Naive thymus-derived CD4-positive, alpha-beta T cell (primary cell): Measurements from ENCODE around the gene PEAK3. TPM values are rescaled to one million over a fixed set of nuclear protein-coding genes. Genes with fewer than 3 reads are reported as not detected.

Experiments
- ATAC-seq: fragments of 150-1000 bp; cut with Tn5 transposase; 2 replicates; pipeline ENCODE4 v1.10.0; 2021; ENCODE audit warnings: mild to moderate bottlenecking, moderate library complexity
- CTCF ChIA-PET: fragments of 350-600 bp; sonication (Branson Sonifier 250); formaldehyde crosslinking; loops from one replicate; lab custom pipeline; 2021; ENCODE audit warnings: antibody characterized with exemption; lab: Charles Lee
- POLR2A ChIA-PET: fragments of 350-600 bp; sonication (Branson Sonifier 250); formaldehyde crosslinking; loops from one replicate; lab custom pipeline; 2021; ENCODE audit warnings: antibody characterized with exemption, inconsistent platforms; lab: Charles Lee
- DNase-seq, 9 donors: peaks; one replicate each; pipeline versions ENCODE4 v3.0.0 to v3.0.0-alpha.2; 2020 to 2022; ENCODE audit warnings: mixed read lengths in 1 of 9
- H3K27ac ChIP-seq: one replicate; pipeline ENCODE4 v1.7.0; 2013; ENCODE audit warnings: mild to moderate bottlenecking, low read depth, low read length, moderate library complexity
- H3K27me3 ChIP-seq, 2 donors: one replicate each; pipeline ENCODE4 v1.7.0; 2013; ENCODE audit warnings: low read length in 2 of 2, mild to moderate bottlenecking in 2 of 2, moderate library complexity in 2 of 2; ENCODE audit not compliant: control insufficient read depth in 2 of 2, insufficient read depth in 2 of 2
- H3K36me3 ChIP-seq, 3 experiments: 1 replicate in 2 of 3; 2 replicates in 1 of 3; pipeline ENCODE4 v1.7.0; 2013; ENCODE audit warnings: low read length in 3 of 3, mild to moderate bottlenecking in 3 of 3, moderate library complexity in 1 of 3; ENCODE audit not compliant: insufficient read depth in 3 of 3, control insufficient read depth in 2 of 3
- H3K4me1 ChIP-seq, 2 donors: one replicate each; pipeline ENCODE4 v1.7.0; 2013; ENCODE audit warnings: low read length in 2 of 2, mild to moderate bottlenecking in 2 of 2, moderate library complexity in 1 of 2; ENCODE audit not compliant: control insufficient read depth in 2 of 2, insufficient read depth in 2 of 2
- H3K4me3 ChIP-seq: 2 replicates; pipeline ENCODE4 v1.7.0; 2013; ENCODE audit warnings: mild to moderate bottlenecking, low read length
- H3K9me3 ChIP-seq, 3 experiments: 1 replicate in 2 of 3; 2 replicates in 1 of 3; pipeline ENCODE4 v1.7.0; 2013; ENCODE audit warnings: low read length in 3 of 3; ENCODE audit not compliant: control insufficient read depth in 2 of 3
- H3K27ac Mint-ChIP-seq, 9 donors: one replicate each; pipeline ENCODE4 v1.8.0; 2020 to 2022; ENCODE audit warnings: mixed read lengths in 9 of 9, mild to moderate bottlenecking in 8 of 9, moderate library complexity in 5 of 9, inconsistent platforms in 2 of 9
- H3K27me3 Mint-ChIP-seq, 5 donors: one replicate each; pipeline ENCODE4 v1.8.0; 2021 to 2022; ENCODE audit warnings: mixed read lengths in 5 of 5, mild to moderate bottlenecking in 1 of 5
- H3K36me3 Mint-ChIP-seq, 5 donors: one replicate each; pipeline ENCODE4 v1.8.0; 2020 to 2022; ENCODE audit warnings: mixed read lengths in 5 of 5, mild to moderate bottlenecking in 3 of 5, inconsistent platforms in 1 of 5
- H3K4me1 Mint-ChIP-seq, 7 donors: one replicate each; pipeline ENCODE4 v1.8.0; 2020 to 2022; ENCODE audit warnings: mixed read lengths in 7 of 7, mild to moderate bottlenecking in 3 of 7, inconsistent platforms in 1 of 7
- H3K4me3 Mint-ChIP-seq, 10 donors: one replicate each; pipeline ENCODE4 v1.8.0; 2020 to 2022; ENCODE audit warnings: mild to moderate bottlenecking in 10 of 10, mixed read lengths in 10 of 10, moderate library complexity in 6 of 10, inconsistent platforms in 2 of 10
- H3K9me3 Mint-ChIP-seq, 11 donors: one replicate each; pipeline ENCODE4 v1.8.0; 2020 to 2022; ENCODE audit warnings: mixed read lengths in 11 of 11, mild to moderate bottlenecking in 4 of 11, inconsistent platforms in 1 of 11, moderate library complexity in 1 of 11
- intact Hi-C, 2 donors: fragments of 100-400 bp; cut with micrococcal nuclease; formaldehyde crosslinking; loops; one replicate each; pipeline ENCODE4 v1.15.1; 2023
- polyA plus RNA-seq, 2 donors: library from polyadenylated mRNA; unstranded; fragments of 300-500 nt; fragmentation: Illumina TruSeq; gene quantifications; one replicate each; pipeline ENCODE4 v1.2.3, GENCODE V29; 2021
- total RNA-seq, 6 experiments: library from RNA in 5 of 6; stranded (reverse) in 5 of 6; gene quantifications; 1 replicate in 5 of 6; 2 replicates in 1 of 6; pipeline ENCODE4 v1.2.3 and lab custom pipeline; 2021 to 2026

Gene PEAK3
- total and polyA plus RNA-seq, 7 experiments from 2014 or later, result 0.14 to 3.9 (median 0.36) TPM; not detected in 1

GRCh38 chr19:2288338-2288817, 6.4 kb upstream of the PEAK3 start:
- POLR2A ChIA-PET, result interaction anchor here (0.7 to 2.7 kb wide), 13 partner anchors 10 to 695 kb away, joined by 3 to 18 read pairs (median 6); no protein-coding TSS in a partner anchor
- peaks cover 0 to 2% (median 0%) of the 10 kb centered on the region in 11 donors for H3K9me3 Mint-ChIP-seq
- Histone ChIP-seq H3K36me3 (no peaks in the 10 kb centered on the region), H3K27me3 (no peaks in the 10 kb centered on the region), H3K4me3 (no peak overlapping the region), H3K27ac (no peak overlapping the region), H3K4me1 (peaks cover 15 to 19% of the 10 kb centered on the region in 2 donors), H3K9me3 (no peaks in the 10 kb centered on the region)
- H3K4me3 Mint-ChIP-seq, result peak overlapping the region in 9 of 10 donors; percentile 69 to 96 (median 90)
- CTCF ChIA-PET, result interaction anchor here (0.7 to 3.1 kb wide), 6 partner anchors 9 to 45 kb away, joined by 3 to 15 read pairs (median 5); no protein-coding TSS in a partner anchor
- no peak for DNase-seq
- H3K36me3 Mint-ChIP-seq, result peaks cover 0 to 17% (median 0%) of the 10 kb centered on the region in 5 donors
- peaks cover 18 to 33% (median 22%) of the 10 kb centered on the region in 7 donors for H3K4me1 Mint-ChIP-seq
- peak overlapping the region; percentile 65 to 98 (median 91) for H3K27ac Mint-ChIP-seq
- no peaks in the 10 kb centered on the region for H3K27me3 Mint-ChIP-seq
- ATAC-seq, result no peak
- intact Hi-C loops, result loop anchor here (2.0 kb wide), 2 partner anchors 14 to 40 kb away; partner anchors contain the start of genes LSM7 (in 1 of the 2) and SPPL2B (in 1 of the 2)

GRCh38 chr19:2287585-2288337, 5.8 kb upstream of the PEAK3 start:
- peaks cover 18 to 34% (median 24%) of the 10 kb centered on the region in 7 donors for H3K4me1 Mint-ChIP-seq
- H3K4me3 Mint-ChIP-seq, result peak overlapping the region in 3 of 10 donors; percentile 25 to 89 (median 87)
- POLR2A ChIA-PET, result interaction anchor here (0.5 to 2.7 kb wide), 6 partner anchors 11 to 93 kb away, joined by 3 to 17 read pairs (median 4); no protein-coding TSS in a partner anchor
- no peaks in the 10 kb centered on the region for H3K27me3 Mint-ChIP-seq
- CTCF ChIA-PET, result interaction anchor here (1.4 to 3.1 kb wide), 2 partner anchors 14 to 15 kb away, joined by 5 to 15 read pairs; no protein-coding TSS in a partner anchor
- peaks cover 0 to 2% (median 0%) of the 10 kb centered on the region in 11 donors for H3K9me3 Mint-ChIP-seq
- ATAC-seq (no peak), DNase-seq (no peak)
- Histone ChIP-seq H3K4me3 (no peak overlapping the region), H3K9me3 (no peaks in the 10 kb centered on the region), H3K4me1 (peaks cover 15 to 19% of the 10 kb centered on the region in 2 donors), H3K27ac (no peak overlapping the region), H3K27me3 (no peaks in the 10 kb centered on the region), H3K36me3 (no peaks in the 10 kb centered on the region)
- intact Hi-C loops, result loop anchor here (2.0 kb wide), 2 partner anchors 13 to 41 kb away; partner anchors contain the start of genes LSM7 (in 1 of the 2) and SPPL2B (in 1 of the 2)
- H3K36me3 Mint-ChIP-seq, result peaks cover 0 to 14% (median 0%) of the 10 kb centered on the region in 5 donors
- H3K27ac Mint-ChIP-seq, result peak overlapping the region in 7 of 9 donors; percentile 14 to 96 (median 46)

- Histone ChIP-seq H3K27me3 (no peaks in the 10 kb centered on the region), H3K9me3 (no peaks in the 10 kb centered on the region), H3K4me3 (no peak overlapping the region), H3K36me3 (no peaks in the 10 kb centered on the region), H3K27ac (no peak overlapping the region), H3K4me1 (peaks cover 22 to 30% of the 10 kb centered on the region in 2 donors)
- ChIA-PET POLR2A (interaction anchor here (0.7 to 2.7 kb wide), 6 partner anchors 12 to 47 kb away, joined by 3 to 17 read pairs (median 4); no protein-coding TSS in a partner anchor), CTCF (interaction anchor here (0.6 to 3.1 kb wide), 2 partner anchors 12 to 754 kb away, joined by 3 to 15 read pairs; no protein-coding TSS in a partner anchor)
- DNase-seq (no peak), ATAC-seq (no peak)
- Mint-ChIP-seq H3K4me1 (peaks cover 19 to 39% (median 29%) of the 10 kb centered on the region in 7 donors), H3K27ac (peak overlapping the region in 2 of 9 donors; percentile 65 to 72), H3K36me3 (peaks cover 0 to 11% (median 0%) of the 10 kb centered on the region in 5 donors), H3K9me3 (peaks cover 0 to 2% (median 0%) of the 10 kb centered on the region in 11 donors), H3K27me3 (peaks cover 0 to 2% (median 0%) of the 10 kb centered on the region in 5 donors), H3K4me3 (no peak overlapping the region)
- intact Hi-C loops, result no loop called here
Measured at GRCh38 chr19:2286402-2287140, 4.6 kb upstream of the PEAK3 start.

- Mint-ChIP-seq H3K4me1 (peaks cover 10 to 25% (median 22%) of the 10 kb centered on the region in 7 donors), H3K9me3 (peaks cover 0 to 2% (median 0%) of the 10 kb centered on the region in 11 donors), H3K36me3 (peaks cover 0 to 2% (median 0%) of the 10 kb centered on the region in 5 donors), H3K27me3 (peaks cover 0 to 2% (median 0%) of the 10 kb centered on the region in 5 donors), H3K4me3 (no peak overlapping the region), H3K27ac (peak overlapping the region in 1 of 9 donors; percentile 43)
- no peak for ATAC-seq
- ChIA-PET POLR2A (interaction anchor here (0.7 to 1.3 kb wide), 2 partner anchors 24 to 119 kb away, joined by 3 to 4 read pairs; no protein-coding TSS in a partner anchor), CTCF (interaction anchor here (1.1 kb wide), 1 partner anchor 13 kb away, joined by 3 read pairs; no protein-coding TSS in a partner anchor)
- Histone ChIP-seq H3K4me1 (peaks cover 8 to 18% of the 10 kb centered on the region in 2 donors), H3K27me3 (no peaks in the 10 kb centered on the region), H3K36me3 (no peaks in the 10 kb centered on the region), H3K27ac (no peak overlapping the region), H3K9me3 (no peaks in the 10 kb centered on the region), H3K4me3 (no peak overlapping the region)
- no peak for DNase-seq
- intact Hi-C loops, result no loop called here
Measured at GRCh38 chr19:2283835-2284507, 2.0 kb upstream of the PEAK3 start.

- Histone ChIP-seq H3K4me1 (peaks cover 8 to 13% of the 10 kb centered on the region in 2 donors), H3K36me3 (no peaks in the 10 kb centered on the region), H3K9me3 (no peaks in the 10 kb centered on the region), H3K27ac (no peak overlapping the region), H3K4me3 (no peak overlapping the region), H3K27me3 (no peaks in the 10 kb centered on the region)
- peaks cover 5 to 16% (median 12%) of the 10 kb centered on the region in 7 donors for H3K4me1 Mint-ChIP-seq
- H3K27ac Mint-ChIP-seq, result peak overlapping the region in 5 of 9 donors; percentile 38 to 82 (median 43)
- peaks cover 0 to 2% (median 0%) of the 10 kb centered on the region in 11 donors for H3K9me3 Mint-ChIP-seq
- ChIA-PET POLR2A (interaction anchor here (0.6 to 2.1 kb wide), 7 partner anchors 9 to 607 kb away, joined by 3 to 7 read pairs (median 3); partner anchors contain the start of gene GADD45B), CTCF (interaction anchor here (1.1 kb wide), 1 partner anchor 12 kb away, joined by 3 read pairs; no protein-coding TSS in a partner anchor)
- intact Hi-C loops, result no loop called here
- no peak for DNase-seq
- H3K36me3 Mint-ChIP-seq, result no peaks in the 10 kb centered on the region
- no peak for ATAC-seq
- peak overlapping the region in 8 of 10 donors; percentile 37 to 77 (median 56) for H3K4me3 Mint-ChIP-seq
- peaks cover 0 to 2% (median 0%) of the 10 kb centered on the region in 5 donors for H3K27me3 Mint-ChIP-seq
Measured at GRCh38 chr19:2282862-2283237, 875 bp upstream of the PEAK3 start.
